K562 (cell line): ENCODE measurements around the gene TRPC4AP.

ENCODE experiments used
- COPS2 ChIP-seq: fragments of 450-650 bp; conservative IDR thresholded peaks from 2 replicates; pipeline ENCODE4 v1.6.1; 2016; ENCODE audit warnings: mild to moderate bottlenecking, moderate library complexity
- HDAC3 ChIP-seq: fragments of 450-650 bp; IDR thresholded peaks from 2 replicates; pipeline ENCODE4 v1.6.1; 2018; ENCODE audit warnings: borderline replicate concordance, mild to moderate bottlenecking, moderate library complexity; ENCODE audit not compliant: partially characterized antibody
- MEF2D ChIP-seq: conservative IDR thresholded peaks from 2 replicates; pipeline ENCODE4 v1.6.1; 2016; ENCODE audit warnings: low read depth, missing genetic modification characterization, missing compliant biosample characterization
- NFIC ChIP-seq: fragments of 450-650 bp; IDR thresholded peaks from 2 replicates; pipeline ENCODE4 v1.6.1; 2017; ENCODE audit warnings: mild to moderate bottlenecking, inconsistent platforms
- POLR2A ChIP-seq: fragments of 450-650 bp; conservative IDR thresholded peaks from 2 replicates; pipeline ENCODE4 v1.6.1; 2016
- SRF ChIP-seq, 2 experiments: fragments of 250-450, 450-650 bp in 1 of 2; sonication (Bioruptor Pico) in 1 of 2; sonication (generic) in 1 of 2; formaldehyde crosslinking; IDR thresholded peaks; 2 replicates each; pipeline versions ENCODE4 v1.5.0 to v1.5.1; 2020 to 2022; ENCODE audit warnings: mild to moderate bottlenecking in 1 of 2, missing genetic modification reagents in 1 of 2
- TF ChIP-seq, protein P1 (sequence below): fragments of 450-650 bp; formaldehyde crosslinking; IDR thresholded peaks from 2 replicates; pipeline ENCODE4 v1.4.0; 2022; ENCODE audit warnings: missing genetic modification characterization
- TF ChIP-seq, protein P2 (sequence below), 3 experiments: IDR thresholded peaks in 2 of 3; conservative IDR thresholded peaks in 1 of 3; 2 replicates each; pipeline ENCODE4 v1.5.1; 2011 to 2012; ENCODE audit warnings: low read length in 3 of 3, mild to moderate bottlenecking in 3 of 3, control low read depth in 2 of 3, improper control_type of control experiment in 1 of 3, inconsistent platforms in 1 of 3, low read depth in 1 of 3, mixed read lengths in 1 of 3, moderate library complexity in 1 of 3; ENCODE audit not compliant: insufficient read depth in 2 of 3
- TF ChIP-seq, protein P3 (sequence below), 3 experiments: fragments of 200-800 bp in 1 of 3; sonication (Bioruptor generic) in 1 of 3; sonication (generic) in 1 of 3; formaldehyde crosslinking in 1 of 3; IDR thresholded peaks; 2 replicates each; pipeline versions ENCODE4 v1.6.1 to v1.8.0; 2016 to 2022; ENCODE audit warnings: mild to moderate bottlenecking in 2 of 3, missing compliant biosample characterization in 2 of 3, missing genetic modification characterization in 2 of 3, missing genetic modification reagents in 1 of 3
- TF ChIP-seq, protein P4 (sequence below): fragments of 250-450 bp; sonication (Bioruptor Pico); IDR thresholded peaks from 2 replicates; pipeline ENCODE4 v1.4.0; 2020; ENCODE audit warnings: mild to moderate bottlenecking, moderate library complexity

DNA sequence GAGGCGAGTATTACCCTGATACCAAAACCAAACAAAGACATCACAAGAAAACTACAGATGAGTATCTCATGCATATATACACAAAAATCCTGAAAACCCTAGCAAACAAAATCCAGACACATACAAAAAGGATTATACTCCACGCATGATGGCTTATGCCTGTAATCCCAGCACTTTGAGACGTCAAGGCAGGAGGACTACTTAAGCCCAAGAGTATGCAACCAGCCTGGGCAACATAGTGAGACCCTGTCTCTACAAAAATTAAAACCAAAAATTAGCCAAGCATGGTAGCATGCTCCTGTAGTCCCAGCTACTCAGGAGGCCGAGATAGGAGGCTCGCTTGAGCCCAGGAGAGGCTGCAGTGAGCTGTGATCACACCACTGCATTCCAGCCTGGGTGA, 32.4 kb downstream of the TRPC4AP start:
- TF ChIP-seq POLR2A (no peak), MEF2D (tag) (no peak), SRF (CRISPR knock-in tag; IDR thresholded peaks at IDR 0.05) (no peak), NFIC (no peak), COPS2 (no peak), HDAC3 (no peak)
- TF ChIP-seq, protein P1, sequence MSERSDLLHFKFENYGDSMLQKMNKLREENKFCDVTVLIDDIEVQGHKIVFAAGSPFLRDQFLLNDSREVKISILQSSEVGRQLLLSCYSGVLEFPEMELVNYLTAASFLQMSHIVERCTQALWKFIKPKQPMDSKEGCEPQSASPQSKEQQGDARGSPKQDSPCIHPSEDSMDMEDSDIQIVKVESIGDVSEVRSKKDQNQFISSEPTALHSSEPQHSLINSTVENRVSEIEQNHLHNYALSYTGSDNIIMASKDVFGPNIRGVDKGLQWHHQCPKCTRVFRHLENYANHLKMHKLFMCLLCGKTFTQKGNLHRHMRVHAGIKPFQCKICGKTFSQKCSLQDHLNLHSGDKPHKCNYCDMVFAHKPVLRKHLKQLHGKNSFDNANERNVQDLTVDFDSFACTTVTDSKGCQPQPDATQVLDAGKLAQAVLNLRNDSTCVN (CRISPR knock-in tag), result no peak
- TF ChIP-seq, protein P2, sequence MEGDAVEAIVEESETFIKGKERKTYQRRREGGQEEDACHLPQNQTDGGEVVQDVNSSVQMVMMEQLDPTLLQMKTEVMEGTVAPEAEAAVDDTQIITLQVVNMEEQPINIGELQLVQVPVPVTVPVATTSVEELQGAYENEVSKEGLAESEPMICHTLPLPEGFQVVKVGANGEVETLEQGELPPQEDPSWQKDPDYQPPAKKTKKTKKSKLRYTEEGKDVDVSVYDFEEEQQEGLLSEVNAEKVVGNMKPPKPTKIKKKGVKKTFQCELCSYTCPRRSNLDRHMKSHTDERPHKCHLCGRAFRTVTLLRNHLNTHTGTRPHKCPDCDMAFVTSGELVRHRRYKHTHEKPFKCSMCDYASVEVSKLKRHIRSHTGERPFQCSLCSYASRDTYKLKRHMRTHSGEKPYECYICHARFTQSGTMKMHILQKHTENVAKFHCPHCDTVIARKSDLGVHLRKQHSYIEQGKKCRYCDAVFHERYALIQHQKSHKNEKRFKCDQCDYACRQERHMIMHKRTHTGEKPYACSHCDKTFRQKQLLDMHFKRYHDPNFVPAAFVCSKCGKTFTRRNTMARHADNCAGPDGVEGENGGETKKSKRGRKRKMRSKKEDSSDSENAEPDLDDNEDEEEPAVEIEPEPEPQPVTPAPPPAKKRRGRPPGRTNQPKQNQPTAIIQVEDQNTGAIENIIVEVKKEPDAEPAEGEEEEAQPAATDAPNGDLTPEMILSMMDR (IDR thresholded peaks at IDR 0.05 in 2 of 3, conservative IDR thresholded peaks at IDR 0.05 in 1 of 3; ENCODE audit: insufficient read depth in 2 of 3, low read depth in 1 of 3, low read length in 3 of 3), result no peak
- TF ChIP-seq, protein P3, sequence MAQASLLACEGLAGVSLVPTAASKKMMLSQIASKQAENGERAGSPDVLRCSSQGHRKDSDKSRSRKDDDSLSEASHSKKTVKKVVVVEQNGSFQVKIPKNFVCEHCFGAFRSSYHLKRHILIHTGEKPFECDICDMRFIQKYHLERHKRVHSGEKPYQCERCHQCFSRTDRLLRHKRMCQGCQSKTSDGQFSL (CRISPR knock-in tag; IDR thresholded peaks at IDR 0.05), result no peak
- TF ChIP-seq, protein P3 (tag; IDR thresholded peaks at IDR 0.05), result no peak
- TF ChIP-seq, protein P4, sequence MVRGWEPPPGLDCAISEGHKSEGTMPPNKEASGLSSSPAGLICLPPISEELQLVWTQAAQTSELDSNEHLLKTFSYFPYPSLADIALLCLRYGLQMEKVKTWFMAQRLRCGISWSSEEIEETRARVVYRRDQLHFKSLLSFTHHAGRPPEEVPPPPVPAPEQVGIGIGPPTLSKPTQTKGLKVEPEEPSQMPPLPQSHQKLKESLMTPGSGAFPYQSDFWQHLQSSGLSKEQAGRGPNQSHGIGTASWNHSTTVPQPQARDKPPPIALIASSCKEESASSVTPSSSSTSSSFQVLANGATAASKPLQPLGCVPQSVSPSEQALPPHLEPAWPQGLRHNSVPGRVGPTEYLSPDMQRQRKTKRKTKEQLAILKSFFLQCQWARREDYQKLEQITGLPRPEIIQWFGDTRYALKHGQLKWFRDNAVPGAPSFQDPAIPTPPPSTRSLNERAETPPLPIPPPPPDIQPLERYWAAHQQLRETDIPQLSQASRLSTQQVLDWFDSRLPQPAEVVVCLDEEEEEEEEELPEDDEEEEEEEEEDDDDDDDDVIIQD (CRISPR knock-in tag), result no peak
